ENCODE results near the gene ALDH1A3. TPM values are rescaled to one million over a fixed set of nuclear protein-coding genes. Genes with fewer than 3 reads are reported as not detected.

The ALDH1A3 gene
- total and polyA plus RNA-seq, 2 experiments from 2014 or later: 4.0 to 19.8 TPM

DNA sequence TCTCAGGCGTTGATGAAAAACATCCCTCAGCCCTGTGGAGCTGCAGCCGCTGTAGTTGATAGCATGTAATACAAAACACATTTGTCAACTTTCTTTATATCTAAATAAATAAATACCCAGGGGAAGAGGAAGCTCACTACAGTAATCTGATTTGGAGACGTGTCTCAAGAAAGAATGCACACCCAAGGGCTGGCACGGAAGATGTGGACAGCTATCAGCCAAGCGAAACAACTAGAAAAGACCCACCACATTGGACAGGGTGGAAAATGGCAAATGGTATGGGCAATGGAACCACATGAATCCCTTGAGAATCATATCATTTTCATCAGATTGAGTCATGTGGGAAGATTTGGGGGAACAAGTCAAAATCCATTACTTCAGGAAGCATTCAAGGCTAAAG is 43.1 kb upstream of the ALDH1A3 start:
- no peaks in the 10 kb centered on the region for H3K36me3 Mint-ChIP-seq (ENCODE audit: low read depth)
- H3K4me1 Mint-ChIP-seq: no peaks in the 10 kb centered on the region
- no peak for TF ChIP-seq EZH2 (IDR thresholded peaks at IDR 0.05; ENCODE audit: low read depth, unreplicated experiment)
- TF ChIP-seq STAT1 (IDR thresholded peaks at IDR 0.05; ENCODE audit: unreplicated experiment): no peak
- TF ChIP-seq, protein P1, sequence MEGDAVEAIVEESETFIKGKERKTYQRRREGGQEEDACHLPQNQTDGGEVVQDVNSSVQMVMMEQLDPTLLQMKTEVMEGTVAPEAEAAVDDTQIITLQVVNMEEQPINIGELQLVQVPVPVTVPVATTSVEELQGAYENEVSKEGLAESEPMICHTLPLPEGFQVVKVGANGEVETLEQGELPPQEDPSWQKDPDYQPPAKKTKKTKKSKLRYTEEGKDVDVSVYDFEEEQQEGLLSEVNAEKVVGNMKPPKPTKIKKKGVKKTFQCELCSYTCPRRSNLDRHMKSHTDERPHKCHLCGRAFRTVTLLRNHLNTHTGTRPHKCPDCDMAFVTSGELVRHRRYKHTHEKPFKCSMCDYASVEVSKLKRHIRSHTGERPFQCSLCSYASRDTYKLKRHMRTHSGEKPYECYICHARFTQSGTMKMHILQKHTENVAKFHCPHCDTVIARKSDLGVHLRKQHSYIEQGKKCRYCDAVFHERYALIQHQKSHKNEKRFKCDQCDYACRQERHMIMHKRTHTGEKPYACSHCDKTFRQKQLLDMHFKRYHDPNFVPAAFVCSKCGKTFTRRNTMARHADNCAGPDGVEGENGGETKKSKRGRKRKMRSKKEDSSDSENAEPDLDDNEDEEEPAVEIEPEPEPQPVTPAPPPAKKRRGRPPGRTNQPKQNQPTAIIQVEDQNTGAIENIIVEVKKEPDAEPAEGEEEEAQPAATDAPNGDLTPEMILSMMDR (conservative IDR thresholded peaks at IDR 0.05; ENCODE audit: low read depth in 2 of 2): no peak
- no peak for TF ChIP-seq JUNB (IDR thresholded peaks at IDR 0.05; ENCODE audit: unreplicated experiment)
- no peak for TF ChIP-seq EZH2phosphoT487 (IDR thresholded peaks at IDR 0.05; ENCODE audit: unreplicated experiment)
- no peak for TF ChIP-seq POLR2AphosphoS5 (IDR thresholded peaks at IDR 0.05; ENCODE audit: low read depth)
- no peak for TF ChIP-seq CREB1 (CRISPR knock-in tag; IDR thresholded peaks at IDR 0.05; ENCODE audit: low read depth)
- TF ChIP-seq ZNF114 (CRISPR knock-in tag; IDR thresholded peaks at IDR 0.05): no peak
- TF ChIP-seq NANOG (IDR thresholded peaks at IDR 0.05; ENCODE audit: borderline replicate concordance): no peak
- TF ChIP-seq, protein P2, sequence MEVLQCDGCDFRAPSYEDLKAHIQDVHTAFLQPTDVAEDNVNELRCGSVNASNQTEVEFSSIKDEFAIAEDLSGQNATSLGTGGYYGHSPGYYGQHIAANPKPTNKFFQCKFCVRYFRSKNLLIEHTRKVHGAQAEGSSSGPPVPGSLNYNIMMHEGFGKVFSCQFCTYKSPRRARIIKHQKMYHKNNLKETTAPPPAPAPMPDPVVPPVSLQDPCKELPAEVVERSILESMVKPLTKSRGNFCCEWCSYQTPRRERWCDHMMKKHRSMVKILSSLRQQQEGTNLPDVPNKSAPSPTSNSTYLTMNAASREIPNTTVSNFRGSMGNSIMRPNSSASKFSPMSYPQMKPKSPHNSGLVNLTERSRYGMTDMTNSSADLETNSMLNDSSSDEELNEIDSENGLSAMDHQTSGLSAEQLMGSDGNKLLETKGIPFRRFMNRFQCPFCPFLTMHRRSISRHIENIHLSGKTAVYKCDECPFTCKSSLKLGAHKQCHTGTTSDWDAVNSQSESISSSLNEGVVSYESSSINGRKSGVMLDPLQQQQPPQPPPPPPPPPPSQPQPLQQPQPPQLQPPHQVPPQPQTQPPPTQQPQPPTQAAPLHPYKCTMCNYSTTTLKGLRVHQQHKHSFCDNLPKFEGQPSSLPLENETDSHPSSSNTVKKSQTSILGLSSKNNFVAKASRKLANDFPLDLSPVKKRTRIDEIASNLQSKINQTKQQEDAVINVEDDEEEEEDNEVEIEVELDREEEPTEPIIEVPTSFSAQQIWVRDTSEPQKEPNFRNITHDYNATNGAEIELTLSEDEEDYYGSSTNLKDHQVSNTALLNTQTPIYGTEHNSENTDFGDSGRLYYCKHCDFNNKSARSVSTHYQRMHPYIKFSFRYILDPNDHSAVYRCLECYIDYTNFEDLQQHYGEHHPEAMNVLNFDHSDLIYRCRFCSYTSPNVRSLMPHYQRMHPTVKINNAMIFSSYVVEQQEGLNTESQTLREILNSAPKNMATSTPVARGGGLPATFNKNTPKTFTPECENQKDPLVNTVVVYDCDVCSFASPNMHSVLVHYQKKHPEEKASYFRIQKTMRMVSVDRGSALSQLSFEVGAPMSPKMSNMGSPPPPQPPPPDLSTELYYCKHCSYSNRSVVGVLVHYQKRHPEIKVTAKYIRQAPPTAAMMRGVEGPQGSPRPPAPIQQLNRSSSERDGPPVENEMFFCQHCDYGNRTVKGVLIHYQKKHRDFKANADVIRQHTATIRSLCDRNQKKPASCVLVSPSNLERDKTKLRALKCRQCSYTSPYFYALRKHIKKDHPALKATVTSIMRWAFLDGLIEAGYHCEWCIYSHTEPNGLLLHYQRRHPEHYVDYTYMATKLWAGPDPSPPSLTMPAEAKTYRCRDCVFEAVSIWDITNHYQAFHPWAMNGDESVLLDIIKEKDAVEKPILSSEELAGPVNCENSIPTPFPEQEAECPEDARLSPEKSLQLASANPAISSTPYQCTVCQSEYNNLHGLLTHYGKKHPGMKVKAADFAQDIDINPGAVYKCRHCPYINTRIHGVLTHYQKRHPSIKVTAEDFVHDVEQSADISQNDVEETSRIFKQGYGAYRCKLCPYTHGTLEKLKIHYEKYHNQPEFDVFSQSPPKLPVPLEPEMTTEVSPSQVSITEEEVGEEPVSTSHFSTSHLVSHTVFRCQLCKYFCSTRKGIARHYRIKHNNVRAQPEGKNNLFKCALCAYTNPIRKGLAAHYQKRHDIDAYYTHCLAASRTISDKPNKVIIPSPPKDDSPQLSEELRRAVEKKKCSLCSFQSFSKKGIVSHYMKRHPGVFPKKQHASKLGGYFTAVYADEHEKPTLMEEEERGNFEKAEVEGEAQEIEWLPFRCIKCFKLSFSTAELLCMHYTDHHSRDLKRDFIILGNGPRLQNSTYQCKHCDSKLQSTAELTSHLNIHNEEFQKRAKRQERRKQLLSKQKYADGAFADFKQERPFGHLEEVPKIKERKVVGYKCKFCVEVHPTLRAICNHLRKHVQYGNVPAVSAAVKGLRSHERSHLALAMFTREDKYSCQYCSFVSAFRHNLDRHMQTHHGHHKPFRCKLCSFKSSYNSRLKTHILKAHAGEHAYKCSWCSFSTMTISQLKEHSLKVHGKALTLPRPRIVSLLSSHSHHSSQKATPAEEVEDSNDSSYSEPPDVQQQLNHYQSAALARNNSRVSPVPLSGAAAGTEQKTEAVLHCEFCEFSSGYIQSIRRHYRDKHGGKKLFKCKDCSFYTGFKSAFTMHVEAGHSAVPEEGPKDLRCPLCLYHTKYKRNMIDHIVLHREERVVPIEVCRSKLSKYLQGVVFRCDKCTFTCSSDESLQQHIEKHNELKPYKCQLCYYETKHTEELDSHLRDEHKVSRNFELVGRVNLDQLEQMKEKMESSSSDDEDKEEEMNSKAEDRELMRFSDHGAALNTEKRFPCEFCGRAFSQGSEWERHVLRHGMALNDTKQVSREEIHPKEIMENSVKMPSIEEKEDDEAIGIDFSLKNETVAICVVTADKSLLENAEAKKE (CRISPR knock-in tag; IDR thresholded peaks at IDR 0.05): no peak
- TF ChIP-seq, protein P3, sequence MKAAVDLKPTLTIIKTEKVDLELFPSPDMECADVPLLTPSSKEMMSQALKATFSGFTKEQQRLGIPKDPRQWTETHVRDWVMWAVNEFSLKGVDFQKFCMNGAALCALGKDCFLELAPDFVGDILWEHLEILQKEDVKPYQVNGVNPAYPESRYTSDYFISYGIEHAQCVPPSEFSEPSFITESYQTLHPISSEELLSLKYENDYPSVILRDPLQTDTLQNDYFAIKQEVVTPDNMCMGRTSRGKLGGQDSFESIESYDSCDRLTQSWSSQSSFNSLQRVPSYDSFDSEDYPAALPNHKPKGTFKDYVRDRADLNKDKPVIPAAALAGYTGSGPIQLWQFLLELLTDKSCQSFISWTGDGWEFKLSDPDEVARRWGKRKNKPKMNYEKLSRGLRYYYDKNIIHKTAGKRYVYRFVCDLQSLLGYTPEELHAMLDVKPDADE (IDR thresholded peaks at IDR 0.05): no peak
- TF ChIP-seq ZNF331 (CRISPR knock-in tag; IDR thresholded peaks at IDR 0.05; ENCODE audit: low read depth): no peak
- no peaks in the 10 kb centered on the region for H3K79me2 ChIP-seq (replicated peaks; ENCODE audit: insufficient read depth)
- H3K36me3 ChIP-seq (ENCODE audit: insufficient read depth): no peaks in the 10 kb centered on the region; the same call in 1 of the 2 replicates
- H3K4me1 ChIP-seq (ENCODE audit: insufficient read depth): no peaks in the 10 kb centered on the region
- H4K20me1 ChIP-seq (replicated peaks; ENCODE audit: insufficient read depth): no peaks in the 10 kb centered on the region
- H3K27me3 ChIP-seq (ENCODE audit: insufficient read depth): no peaks in the 10 kb centered on the region
- no peaks in the 10 kb centered on the region for H3F3A ChIP-seq (replicated peaks; ENCODE audit: low read depth)
- ATAC-seq (no peak), DNase-seq (ENCODE audit: low spot score) (no peak)
- no peak overlapping the region for H3K27ac ChIP-seq (ENCODE audit: low read depth)
- no peak overlapping the region for H3K27ac Mint-ChIP-seq
- no peaks in the 10 kb centered on the region for H3K9me2 ChIP-seq (ENCODE audit: insufficient read depth)
- H3K27me3 Mint-ChIP-seq (ENCODE audit: insufficient read depth, low read depth, poor library complexity): peaks cover 2% of the 10 kb centered on the region
- no peak overlapping the region for H3K4me3 Mint-ChIP-seq
- no peak overlapping the region for H3K4me3 ChIP-seq
- no peak overlapping the region for H2AFZ ChIP-seq
- no peak overlapping the region for H3K4me2 ChIP-seq
- no peaks in the 10 kb centered on the region; the same call in 2 of the 3 replicates for H3K9me3 Mint-ChIP-seq
